Measurements from ENCODE around the gene NES.
A peak's percentile ranks its signal among the peaks of the same experiment; 100 is the strongest.

The NES gene

GRCh38 chr1:156676820-156677615 lies at the start of gene NES:
TSS of gene NES (minus strand) at chr1:156677407. CDS start at chr1:156677264, 143 bp downstream.
- DNase-seq (ENCODE audit: low read depth), result no peak

- DNase-seq (ENCODE audit: low read depth), result no peak
Measured at GRCh38 chr1:156726549-156727226, 49.5 kb upstream of the NES start.

GRCh38 chr1:156725683-156726280 lies 48.6 kb upstream of the NES start:
- peak; percentile 83 for DNase-seq (ENCODE audit: low read depth)

GRCh38 chr1:156721535-156721934 lies 44.3 kb upstream of the NES start:
- DNase-seq (ENCODE audit: low read depth), result no peak

GRCh38 chr1:156721131-156721530 lies 43.9 kb upstream of the NES start:
- DNase-seq (ENCODE audit: low read depth), result no peak

GRCh38 chr1:156717351-156717750 lies 40.1 kb upstream of the NES start:
- no peak for DNase-seq (ENCODE audit: low read depth)

- DNase-seq (ENCODE audit: low read depth), result no peak
Measured at GRCh38 chr1:156714830-156715229, 37.6 kb upstream of the NES start.

- DNase-seq (ENCODE audit: low read depth), result no peak
Measured at GRCh38 chr1:156712626-156713025, 35.4 kb upstream of the NES start.

GRCh38 chr1:156711011-156711817 lies 34.0 kb upstream of the NES start:
- no peak for DNase-seq (ENCODE audit: low read depth)

- no peak for DNase-seq (ENCODE audit: low read depth)
Measured at GRCh38 chr1:156709757-156710489, 32.7 kb upstream of the NES start.

GRCh38 chr1:156709031-156709430 lies 31.8 kb upstream of the NES start:
- no peak for DNase-seq (ENCODE audit: low read depth)

- DNase-seq (ENCODE audit: low read depth), result no peak
Measured at GRCh38 chr1:156708218-156708661, 31.0 kb upstream of the NES start.

- no peak for DNase-seq (ENCODE audit: low read depth)
Measured at GRCh38 chr1:156707417-156708217, 30.4 kb upstream of the NES start.

GRCh38 chr1:156706657-156707416 lies 29.6 kb upstream of the NES start:
- DNase-seq (ENCODE audit: low read depth), result no peak

GRCh38 chr1:156705918-156706656 lies 28.9 kb upstream of the NES start:
- DNase-seq (ENCODE audit: low read depth), result no peak

- DNase-seq (ENCODE audit: low read depth), result no peak
Measured at GRCh38 chr1:156705321-156705917, 28.2 kb upstream of the NES start, which contains the start of gene CRABP2. TSS of gene CRABP2 (minus strand) at chr1:156705583. CDS start at chr1:156705446, 137 bp downstream.

GRCh38 chr1:156704930-156705320 lies 27.7 kb upstream of the NES start:
- DNase-seq (ENCODE audit: low read depth), result no peak

- no peak for DNase-seq (ENCODE audit: low read depth)
Measured at GRCh38 chr1:156704166-156704711, 27.0 kb upstream of the NES start.
